Fibroblast of skin of scalp (primary cell): ENCODE measurements around the gene PAX3.

ENCODE experiments used
- DNase-seq: peaks from one replicate; pipeline ENCODE4 v3.0.0-alpha.2; 2013

PAX3 gene

GRCh38 chr2:222310747-222311318 lies 12.0 kb upstream of the PAX3 start:
- DNase-seq, result no peak

DNA sequence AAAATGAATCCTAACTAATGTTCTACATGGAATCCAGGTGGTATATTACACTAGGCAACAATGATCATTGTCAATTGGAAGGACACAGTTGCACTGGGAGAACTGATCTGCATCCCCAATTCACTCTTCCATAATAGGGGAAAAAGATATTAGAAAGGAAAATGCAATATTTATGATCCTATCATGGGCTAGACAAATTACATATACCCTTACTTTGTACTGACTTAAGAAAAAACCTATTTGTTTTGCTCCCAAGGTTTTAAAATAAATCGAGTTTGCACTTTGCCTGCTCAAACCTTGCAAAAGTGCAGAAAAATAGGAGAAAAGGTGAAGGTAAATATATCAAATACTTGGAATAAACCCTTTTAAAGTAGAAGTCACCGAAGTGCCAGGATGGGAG lies 11.0 kb upstream of the PAX3 start:
- no peak for DNase-seq

DNA sequence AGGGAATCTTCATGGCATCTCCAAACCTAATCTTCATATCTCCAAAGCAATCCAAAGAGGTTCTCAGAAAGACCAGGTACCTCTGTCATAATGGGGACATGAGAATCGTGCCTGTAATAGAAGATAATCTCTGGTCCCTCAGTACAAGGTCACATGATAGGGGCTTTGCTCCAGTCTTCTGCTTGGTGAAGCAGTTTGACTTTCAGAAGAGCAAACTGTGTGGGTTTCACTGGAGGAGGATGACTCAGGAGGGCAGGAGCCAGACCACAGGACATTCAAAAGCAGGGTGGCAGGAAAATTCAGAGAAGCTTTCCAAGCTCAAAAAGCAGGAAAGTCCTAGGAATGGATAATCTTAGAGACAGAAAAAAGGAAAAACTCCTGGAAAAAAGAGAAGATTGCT lies 10.6 kb upstream of the PAX3 start:
- no peak for DNase-seq

DNA sequence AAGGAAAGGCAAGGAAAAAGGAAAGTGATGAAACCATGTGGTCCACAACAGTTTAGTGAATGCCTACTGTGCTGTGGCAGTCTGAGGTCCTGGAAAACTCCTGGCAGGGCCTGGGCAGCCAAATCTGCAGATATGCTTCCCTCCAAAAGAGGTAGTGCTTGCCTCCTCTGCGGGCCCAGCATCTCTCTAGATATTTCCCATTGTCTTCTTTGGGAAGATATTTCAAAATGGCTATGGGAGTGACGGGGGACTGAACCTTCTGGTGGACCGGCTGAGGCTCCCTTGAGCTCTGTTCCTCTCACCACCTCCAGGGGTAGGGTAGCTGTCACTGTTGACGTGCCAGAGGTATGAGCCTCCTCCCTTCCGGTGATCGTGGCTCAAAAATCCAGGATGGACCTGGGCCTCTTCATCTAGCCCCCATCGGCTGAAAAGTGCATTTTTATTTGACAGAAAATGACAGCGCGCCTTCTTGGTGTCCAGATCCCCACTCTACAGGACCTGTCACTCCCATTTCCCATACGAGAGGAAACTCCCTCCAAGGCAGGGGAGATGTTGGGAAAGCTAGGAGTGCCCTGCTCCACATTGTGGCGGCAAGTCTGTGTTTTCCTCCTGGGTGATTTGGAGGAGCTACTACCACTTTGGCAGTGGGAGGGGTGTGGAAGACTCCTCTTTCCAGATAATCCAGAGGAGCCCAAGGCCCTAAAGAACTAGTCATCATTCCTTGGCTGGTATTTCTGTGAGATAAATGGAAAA lies 9.4 kb upstream of the PAX3 start:
- no peak for DNase-seq

DNA sequence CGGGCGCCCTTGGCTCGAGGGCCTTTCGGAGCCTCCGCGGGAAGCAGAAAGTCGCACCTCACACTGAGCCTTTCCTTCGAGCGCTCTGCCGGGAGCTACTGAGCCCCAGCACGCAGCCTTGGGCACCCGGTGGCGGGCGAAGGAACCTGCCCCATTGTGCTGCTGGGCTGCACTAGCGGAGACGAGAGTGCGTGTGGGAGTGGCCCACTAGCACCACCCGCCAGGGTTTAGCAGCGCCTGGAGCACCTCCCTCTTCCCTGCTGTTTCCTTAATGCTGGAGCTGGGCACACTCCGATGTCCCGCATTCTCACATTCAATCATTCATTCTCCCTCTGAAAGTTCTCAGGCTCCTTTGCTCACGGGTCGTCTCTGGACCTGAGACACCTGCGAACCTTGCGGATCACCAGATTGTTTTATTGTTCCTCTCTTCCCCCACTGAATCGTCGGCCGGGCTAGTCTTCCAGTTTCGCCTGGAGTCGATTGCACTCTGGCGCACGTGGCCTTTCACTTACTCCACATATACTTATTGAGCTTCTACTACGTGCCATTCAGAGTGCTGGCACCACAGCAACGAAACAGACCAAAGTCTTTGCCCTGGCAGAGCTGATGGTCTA lies 8.5 kb upstream of the PAX3 start:
- DNase-seq, result no peak

DNA sequence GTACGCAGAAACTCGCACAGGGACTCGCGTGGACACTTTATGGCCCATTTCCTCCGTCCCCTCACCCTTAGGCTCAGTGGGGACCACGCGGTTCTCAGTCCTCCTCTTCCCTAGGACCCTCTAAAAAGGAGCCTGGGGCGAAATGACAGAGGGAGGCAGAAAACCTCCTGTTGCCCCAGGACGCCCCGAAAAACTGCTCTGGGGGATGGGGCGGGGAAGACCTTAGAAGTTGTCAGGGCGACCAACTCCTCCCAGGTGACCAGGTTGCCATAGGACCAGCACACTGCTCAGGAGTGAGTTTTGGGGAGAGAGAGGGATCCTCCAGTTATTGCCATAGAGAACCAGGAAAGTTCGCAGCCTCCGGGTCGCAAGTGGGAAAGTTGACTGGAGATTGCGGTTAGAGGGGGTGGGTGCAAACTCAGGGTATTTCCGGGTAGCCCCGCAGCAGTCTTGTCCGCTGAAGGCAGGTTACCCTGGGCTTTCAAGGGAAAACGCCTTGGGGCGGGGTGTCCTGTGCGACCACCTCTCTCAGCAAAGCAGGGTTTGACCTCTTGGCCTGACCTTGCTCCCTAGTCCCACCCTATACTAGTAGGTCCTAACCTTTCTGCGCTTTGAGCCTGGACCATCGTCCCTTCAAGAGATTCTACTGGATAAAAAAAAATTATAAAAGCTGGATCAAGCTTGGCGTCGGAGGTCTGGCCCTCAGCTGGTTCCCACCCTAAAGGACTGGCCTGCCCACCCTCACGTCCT lies 7.8 kb upstream of the PAX3 start:
- no peak for DNase-seq

- DNase-seq, result no peak
These were observed 7.0 kb upstream of the PAX3 start for GRCh38 chr2:222305516-222306392.

- no peak for DNase-seq
These were observed 6.1 kb upstream of the PAX3 start for GRCh38 chr2:222304737-222305515.

DNA sequence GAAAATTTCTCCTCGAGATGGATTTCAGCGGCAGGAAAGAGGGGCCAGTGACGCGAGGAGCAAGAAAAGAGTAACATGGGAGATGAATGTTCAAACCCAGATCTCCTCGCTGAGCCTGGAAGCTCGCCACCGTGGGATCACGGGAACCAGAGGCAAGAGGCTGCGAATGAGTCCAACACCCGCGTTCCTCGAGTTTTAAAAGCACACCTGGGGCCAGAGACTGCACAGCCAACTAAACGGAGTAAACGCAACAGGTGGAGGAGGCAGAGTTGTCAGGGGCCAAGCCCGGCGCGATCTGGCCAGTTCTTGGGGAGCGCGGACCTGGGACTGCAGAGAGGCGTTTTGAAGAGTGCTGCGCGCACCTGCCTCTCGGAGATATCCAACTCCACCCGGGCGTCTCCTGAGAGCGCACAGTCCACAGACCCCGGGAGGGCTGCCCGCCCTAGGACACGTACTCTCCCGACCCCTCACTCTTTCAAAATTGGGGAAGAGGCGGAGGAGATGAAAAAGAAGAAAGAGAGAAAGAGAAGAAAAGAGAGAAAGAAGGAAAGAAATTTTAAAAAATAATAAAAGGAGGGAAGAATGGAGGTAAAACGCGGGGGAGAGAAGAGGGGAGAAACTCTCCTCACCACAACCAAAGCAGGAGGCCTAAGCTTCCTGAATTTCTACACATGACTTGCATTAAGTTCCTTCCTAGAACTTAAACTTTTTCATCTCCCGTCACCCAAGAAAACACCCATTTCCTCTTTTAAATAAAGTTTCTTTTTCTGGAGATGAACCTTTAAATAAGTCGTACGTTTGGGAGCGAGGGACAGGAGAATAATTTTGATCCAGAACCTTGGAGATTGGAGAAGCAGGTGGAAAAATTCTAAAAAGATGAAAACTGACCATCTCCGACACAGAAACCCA lies 5.3 kb upstream of the PAX3 start:
- no peak for DNase-seq

DNA sequence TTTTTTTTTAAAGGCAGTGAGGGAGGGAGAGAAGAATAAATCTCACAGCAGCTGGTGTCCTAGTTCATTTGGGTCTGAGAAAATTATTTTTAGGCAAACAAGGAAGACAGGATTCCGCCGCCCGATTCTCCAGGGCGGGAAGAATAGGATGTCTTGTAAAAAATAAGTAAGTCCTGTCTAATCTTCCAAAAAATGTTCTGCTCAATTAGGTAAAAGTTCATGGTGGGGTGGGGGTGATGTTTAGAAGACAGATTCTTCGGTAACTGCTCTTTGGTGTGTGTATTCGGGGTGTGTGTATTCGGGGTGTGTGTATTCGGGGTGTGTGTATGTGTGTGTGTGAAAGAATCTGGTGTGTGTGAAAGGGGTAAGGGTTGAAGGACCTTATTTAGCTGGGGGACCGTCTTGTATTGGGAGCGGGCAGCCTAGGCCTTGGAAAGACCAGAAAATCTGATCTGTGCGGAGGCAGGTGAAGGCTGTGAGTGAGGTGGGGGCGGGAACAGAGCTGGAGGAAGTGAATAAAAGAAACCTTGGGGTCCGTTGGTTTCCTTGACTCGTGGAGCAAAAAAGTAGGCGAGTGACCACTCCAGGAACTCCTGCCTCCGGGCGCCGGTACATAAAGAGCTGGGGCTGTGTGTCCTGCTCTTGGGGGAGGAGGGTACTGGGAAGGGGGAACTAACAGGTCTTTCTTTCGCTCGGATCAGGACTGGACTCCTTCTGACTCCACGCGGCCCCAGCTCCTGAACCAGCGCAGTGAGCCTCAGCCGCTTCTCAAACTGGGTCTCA lies 4.4 kb upstream of the PAX3 start:
- no peak for DNase-seq

GRCh38 chr2:222302178-222303018 lies 3.6 kb upstream of the PAX3 start:
- no peak for DNase-seq

GRCh38 chr2:222301796-222302118 lies 3.0 kb upstream of the PAX3 start:
- no peak for DNase-seq

- no peak for DNase-seq
These were observed 2.4 kb upstream of the PAX3 start for GRCh38 chr2:222301053-222301795.

DNA sequence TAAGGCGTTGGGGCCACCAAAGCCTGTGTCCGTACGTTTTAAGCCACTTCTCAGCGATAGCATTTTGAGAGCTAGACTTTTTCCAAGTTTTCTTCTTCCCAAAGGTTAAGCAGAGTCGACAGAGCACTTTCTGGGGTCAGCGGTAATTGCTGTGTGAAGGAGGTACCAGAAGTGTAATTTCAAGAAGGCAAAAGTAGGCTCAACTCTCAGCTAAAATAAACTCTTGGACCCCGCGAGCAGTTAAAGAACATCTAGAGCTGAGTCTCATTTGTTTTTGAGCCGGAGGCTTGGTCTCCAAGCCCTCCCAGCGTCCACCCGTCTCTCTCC lies 1.9 kb upstream of the PAX3 start:
- no peak for DNase-seq

DNA sequence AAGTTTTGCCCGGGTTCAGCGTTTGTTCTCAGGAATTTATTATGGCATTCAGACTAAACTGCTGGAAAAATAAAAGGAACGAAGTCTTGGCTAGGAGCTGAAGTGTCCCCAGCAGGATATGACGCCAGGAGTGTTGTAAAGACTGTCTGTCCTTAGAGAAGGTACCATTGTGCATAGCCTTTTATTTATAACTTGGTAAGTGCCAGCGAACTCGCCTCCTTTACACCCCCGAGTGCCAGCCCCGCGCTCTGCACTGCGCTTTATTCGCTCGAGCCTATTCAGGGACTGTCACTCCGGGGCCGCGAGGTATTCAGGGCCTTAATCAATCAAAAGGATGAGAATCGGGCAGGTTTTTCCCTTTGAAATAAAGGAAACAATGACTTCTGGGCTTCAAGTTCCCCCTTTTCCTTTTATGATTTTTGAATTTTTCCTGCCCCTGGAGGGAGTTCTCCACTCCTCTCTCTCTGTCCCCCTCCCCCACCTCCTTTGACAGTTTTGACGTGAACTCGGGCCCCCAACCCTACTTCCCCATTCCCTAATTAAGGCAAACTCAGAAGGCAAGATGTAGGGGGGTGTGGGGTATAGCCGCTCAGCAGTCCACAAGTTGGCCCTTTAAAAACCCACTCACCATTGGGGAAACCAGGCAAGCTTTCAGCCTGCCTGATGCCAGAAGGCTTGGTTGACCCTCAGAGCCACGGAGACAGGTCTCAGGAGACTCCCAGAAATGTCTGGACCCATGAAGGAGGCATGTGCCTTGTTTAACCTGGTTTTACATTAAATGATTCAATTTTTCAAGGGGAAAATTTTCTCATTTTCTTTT lies 1.3 kb upstream of the PAX3 start:
- no peak for DNase-seq

GRCh38 chr2:222298001-222298310 lies 842 bp downstream of the PAX3 start:
- no peak for DNase-seq

DNA sequence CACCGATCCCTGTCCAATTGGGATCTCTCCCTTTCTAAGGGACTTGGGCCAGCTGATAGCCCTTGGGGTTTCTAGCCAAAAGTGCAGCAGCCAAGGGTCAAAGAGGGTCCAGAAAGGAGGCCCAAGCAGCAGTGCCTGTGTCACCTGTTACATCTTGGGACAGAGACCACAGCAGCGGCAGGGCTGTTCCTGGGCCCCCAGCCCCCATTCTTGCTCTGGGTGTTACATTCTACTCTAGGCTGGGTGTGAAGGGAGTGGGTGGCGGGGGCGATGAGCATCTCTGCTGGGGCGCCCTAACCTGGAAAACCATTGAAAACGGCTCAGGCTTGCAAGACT lies 1.2 kb downstream of the PAX3 start:
- DNase-seq, result no peak
